ENCODE measurements around the gene RAPGEF2. TPM values are rescaled to one million over a fixed set of nuclear protein-coding genes. Genes with fewer than 3 reads are reported as not detected.

Gene RAPGEF2
- total and polyA plus RNA-seq, 10 of the 15 experiments (the other 5 are each of a cell fraction or from before 2014, with no cell fraction given): 0.31 to 24.0 (median 2.9) TPM

DNA sequence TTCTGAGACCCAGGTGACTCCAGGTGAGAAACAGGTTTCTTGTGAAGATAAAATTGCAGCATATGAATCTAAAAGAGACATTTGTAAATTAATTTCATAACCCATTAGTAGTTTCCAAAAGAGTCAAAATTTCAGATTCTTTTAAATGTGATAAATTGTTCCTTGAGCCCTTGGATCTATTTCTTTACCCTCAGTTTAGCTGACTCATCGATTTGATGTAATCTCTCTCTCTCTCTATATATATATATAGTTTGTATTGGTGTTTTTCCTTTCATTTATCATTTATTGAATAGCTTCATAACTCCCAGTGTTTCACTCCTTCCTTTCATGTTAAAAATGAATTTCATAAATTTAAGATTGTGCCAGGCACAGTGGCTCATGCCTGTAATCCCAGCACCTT lies 96.9 kb downstream of the RAPGEF2 start:
- H3K79me2 ChIP-seq (ENCODE audit: control insufficient read depth, insufficient read depth, low read length): no peaks in the 10 kb centered on the region
- POLR2A ChIA-PET: interaction anchor here (0.6 kb wide), 1 partner anchor 98 kb away, joined by 7 read pairs; no protein-coding TSS in a partner anchor
- BruUV-seq (replicated peaks): no TSS peak
- DNase-seq (ENCODE audit: low read depth, low spot score) (no peak), FAIRE-seq (no peak), ATAC-seq (no peak)
- CTCF ChIA-PET: interaction anchor here (1.0 to 8.3 kb wide), 3 partner anchors 9 to 346 kb away, joined by 3 to 153 read pairs (median 9); no protein-coding TSS in a partner anchor
- no peak overlapping the region for H2AFZ ChIP-seq (ENCODE audit: control insufficient read depth, low read depth, low read length)
- in situ Hi-C loops (cut with MboI) (loop anchor here (5.0 to 25.0 kb wide), 4 partner anchors 245 to 938 kb away; no protein-coding TSS in a partner anchor), intact Hi-C loops (cut with micrococcal nuclease; ENCODE audit: unreplicated experiment) (loop anchor here (5.0 to 10.0 kb wide), 4 partner anchors 247 to 943 kb away; no protein-coding TSS in a partner anchor)
- no peak overlapping the region for H3K4me2 ChIP-seq (ENCODE audit: control insufficient read depth, insufficient read depth)
- no peak overlapping the region for H3K9ac ChIP-seq (ENCODE audit: control insufficient read depth, insufficient read depth, low read length)
- SMC1A ChIA-PET (ENCODE audit: uncharacterized antibody, unreplicated experiment): interaction anchor here (1.1 to 6.5 kb wide), 2 partner anchors 22 to 342 kb away, joined by 6 to 78 read pairs; no protein-coding TSS in a partner anchor
- no peaks in the 10 kb centered on the region; a peak in 1 of 4 replicates for H3K36me3 ChIP-seq (ENCODE audit: control insufficient read depth in 2 of 2, insufficient read depth in 2 of 2, low read length in 1 of 2)
- WGBS (ENCODE audit: insufficient coverage, insufficient replicate concordance, low lambda C conversion rate, missing lambda C conversion rate): 92% methylated on average over 1 of the region's 1 CpG
- H4K20me1 ChIP-seq (ENCODE audit: control insufficient read depth, insufficient read depth): no peaks in the 10 kb centered on the region
- no peaks in the 10 kb centered on the region for H3K27me3 ChIP-seq (replicated peaks in 1 of 2; ENCODE audit: control insufficient read depth in 2 of 2, insufficient read depth in 2 of 2, low read length in 1 of 2)
- H3K4me3 ChIP-seq: no peak overlapping the region
- H3K9me3 ChIP-seq (replicated peaks; ENCODE audit: control insufficient read depth, insufficient read depth, low read length): no peaks in the 10 kb centered on the region
- H3K4me1 ChIP-seq (ENCODE audit: control insufficient read depth, insufficient read depth, low read length): peaks cover 6% of the 10 kb centered on the region
- H3K27ac ChIP-seq (ENCODE audit: control insufficient read depth, insufficient read depth): no peak overlapping the region
- RAD21 ChIA-PET (ENCODE audit: unreplicated experiment): interaction anchor here (0.7 to 2.2 kb wide), 3 partner anchors 294 to 342 kb away, joined by 3 to 12 read pairs (median 5); no protein-coding TSS in a partner anchor
- no peak for TF ChIP-seq SMAD5 (IDR thresholded peaks at IDR 0.05; ENCODE audit: low read depth)
- no peak for TF ChIP-seq MYC (IDR thresholded peaks at IDR 0.05; ENCODE audit: insufficient read depth, insufficient read length, insufficient replicate concordance, low read length, severe bottlenecking)

DNA sequence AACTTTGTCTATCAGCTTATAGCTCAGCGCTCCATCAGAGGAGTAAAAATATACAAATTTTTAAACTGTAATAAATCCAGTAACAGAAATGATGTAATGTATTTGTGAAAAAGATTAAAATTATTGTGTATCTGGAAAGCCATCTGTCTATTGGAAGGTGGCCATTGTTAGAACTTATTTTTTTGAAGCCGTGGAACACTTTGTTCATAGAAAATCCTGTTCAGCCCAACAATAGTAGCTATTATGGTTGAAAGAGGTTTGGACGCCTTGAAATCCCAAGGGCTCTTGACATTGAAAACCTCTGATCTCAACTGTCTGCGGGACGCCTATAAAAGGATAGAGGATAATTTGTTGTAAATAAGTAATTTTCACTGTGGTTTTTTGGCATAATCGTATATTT lies 98.3 kb downstream of the RAPGEF2 start:
- Histone ChIP-seq H3K27me3 (replicated peaks in 1 of 2; ENCODE audit: control insufficient read depth in 2 of 2, insufficient read depth in 2 of 2, low read length in 1 of 2) (no peaks in the 10 kb centered on the region), H3K9me3 (replicated peaks; ENCODE audit: control insufficient read depth, insufficient read depth, low read length) (peaks cover 3% of the 10 kb centered on the region; the same call in 2 of the 3 replicates), H3K79me2 (ENCODE audit: control insufficient read depth, insufficient read depth, low read length) (no peaks in the 10 kb centered on the region; the same call in 1 of the 2 replicates), H3K4me1 (ENCODE audit: control insufficient read depth, insufficient read depth, low read length) (peaks cover 18% of the 10 kb centered on the region), H3K36me3 (ENCODE audit: control insufficient read depth in 2 of 2, insufficient read depth in 2 of 2, low read length in 1 of 2) (no peaks in the 10 kb centered on the region; a peak in 1 of 4 replicates), H3K27ac (ENCODE audit: control insufficient read depth, insufficient read depth) (no peak overlapping the region), H3K4me3 (no peak overlapping the region), H3K4me2 (ENCODE audit: control insufficient read depth, insufficient read depth) (no peak overlapping the region), H2AFZ (ENCODE audit: control insufficient read depth, low read depth, low read length) (no peak overlapping the region), H3K9ac (ENCODE audit: control insufficient read depth, insufficient read depth, low read length) (no peak overlapping the region), H4K20me1 (ENCODE audit: control insufficient read depth, insufficient read depth) (no peaks in the 10 kb centered on the region)
- BruUV-seq (replicated peaks): no TSS peak
- WGBS (ENCODE audit: insufficient coverage, insufficient replicate concordance, low lambda C conversion rate, missing lambda C conversion rate): 88% methylated on average over 6 of the region's 6 CpGs
- RAD21 ChIA-PET (ENCODE audit: unreplicated experiment): interaction anchor here (0.7 to 2.2 kb wide), 5 partner anchors 20 to 344 kb away, joined by 3 to 12 read pairs (median 4); no protein-coding TSS in a partner anchor
- DNase-seq (ENCODE audit: low read depth, low spot score): no peak
- in situ Hi-C loops (cut with MboI): loop anchor here (5.0 to 25.0 kb wide), 4 partner anchors 244 to 939 kb away; no protein-coding TSS in a partner anchor
- CTCF ChIA-PET: interaction anchor here (0.8 to 8.3 kb wide), 7 partner anchors 8 to 347 kb away, joined by 3 to 153 read pairs (median 7); no protein-coding TSS in a partner anchor
- SMC1A ChIA-PET (ENCODE audit: uncharacterized antibody, unreplicated experiment): interaction anchor here (0.8 to 6.5 kb wide), 9 partner anchors 9 to 349 kb away, joined by 3 to 78 read pairs (median 4); no protein-coding TSS in a partner anchor
- ATAC-seq: no peak
- no peak for FAIRE-seq
- POLR2A ChIA-PET: interaction anchor here (0.7 to 0.8 kb wide), 2 partner anchors 39 to 349 kb away, joined by 3 read pairs; no protein-coding TSS in a partner anchor
- intact Hi-C loops (cut with micrococcal nuclease; ENCODE audit: unreplicated experiment): loop anchor here (5.0 to 10.0 kb wide), 4 partner anchors 246 to 944 kb away; no protein-coding TSS in a partner anchor
- TF ChIP-seq SPI1 (IDR thresholded peaks at IDR 0.05; ENCODE audit: borderline replicate concordance, insufficient read depth, low read depth, low read length): no peak
- TF ChIP-seq NFYA (IDR thresholded peaks at IDR 0.05; ENCODE audit: borderline replicate concordance, low read depth, low read length): no peak
- no peak for TF ChIP-seq NR2C1 (IDR thresholded peaks at IDR 0.05)
- TF ChIP-seq CUX1 (IDR thresholded peaks at IDR 0.05; ENCODE audit: insufficient replicate concordance, low read depth, low read length): no peak
- TF ChIP-seq, protein P1, sequence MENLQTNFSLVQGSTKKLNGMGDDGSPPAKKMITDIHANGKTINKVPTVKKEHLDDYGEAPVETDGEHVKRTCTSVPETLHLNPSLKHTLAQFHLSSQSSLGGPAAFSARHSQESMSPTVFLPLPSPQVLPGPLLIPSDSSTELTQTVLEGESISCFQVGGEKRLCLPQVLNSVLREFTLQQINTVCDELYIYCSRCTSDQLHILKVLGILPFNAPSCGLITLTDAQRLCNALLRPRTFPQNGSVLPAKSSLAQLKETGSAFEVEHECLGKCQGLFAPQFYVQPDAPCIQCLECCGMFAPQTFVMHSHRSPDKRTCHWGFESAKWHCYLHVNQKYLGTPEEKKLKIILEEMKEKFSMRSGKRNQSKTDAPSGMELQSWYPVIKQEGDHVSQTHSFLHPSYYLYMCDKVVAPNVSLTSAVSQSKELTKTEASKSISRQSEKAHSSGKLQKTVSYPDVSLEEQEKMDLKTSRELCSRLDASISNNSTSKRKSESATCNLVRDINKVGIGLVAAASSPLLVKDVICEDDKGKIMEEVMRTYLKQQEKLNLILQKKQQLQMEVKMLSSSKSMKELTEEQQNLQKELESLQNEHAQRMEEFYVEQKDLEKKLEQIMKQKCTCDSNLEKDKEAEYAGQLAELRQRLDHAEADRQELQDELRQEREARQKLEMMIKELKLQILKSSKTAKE (IDR thresholded peaks at IDR 0.05; ENCODE audit: low read depth, poor library complexity, severe bottlenecking): no peak
